GM12878 (cell line): ENCODE results near the gene POLG. TPM values are rescaled to one million over a fixed set of nuclear protein-coding genes. Genes with fewer than 3 reads are reported as not detected.

Experiments used
- ATAC-seq: fragments of 200-7000 bp; cut with Tn5 transposase; 3 replicates; pipeline ENCODE4 v1.9.1; 2020; ENCODE audit warnings: mild to moderate bottlenecking, moderate library complexity
- BruUV-seq: library from RNA; stranded (reverse); fragments of 400-500 nt; replicated peaks from 2 replicates; lab custom pipeline; 2021; lab: Mats Ljungman, UMichigan
- CTCF ChIA-PET: fragments of 300-600 bp; sonication (Branson Sonifier 250); formaldehyde crosslinking; extraction: SDS; loops from one replicate; lab custom pipeline; 2021; ENCODE audit warnings: inconsistent platforms; lab: Yijun Ruan, JAX
- POLR2A ChIA-PET: fragments of 350-600 bp; formaldehyde crosslinking; extraction: SDS; loops from one replicate; lab custom pipeline; 2021; ENCODE audit warnings: inconsistent platforms; lab: Charles Lee
- RAD21 ChIA-PET: fragments of 300-600 bp; sonication (Branson Sonifier 250); formaldehyde crosslinking; loops from one replicate; lab custom pipeline; 2023; ENCODE audit warnings: antibody characterized with exemption; ENCODE audit not compliant: unreplicated experiment; lab: Charles Lee
- SMC1A ChIA-PET: fragments of 300-600 bp; sonication (Branson Sonifier 250); formaldehyde crosslinking; loops from one replicate; lab custom pipeline; 2023; ENCODE audit not compliant: unreplicated experiment, uncharacterized antibody; lab: Charles Lee
- DNase-seq: peaks from one replicate; pipeline ENCODE4 v3.0.0-alpha.2; 2011; ENCODE audit warnings: low read depth, low spot score
- FAIRE-seq: peaks from 3 replicates; lab custom pipeline; 2011; peaks lifted over from hg19 to GRCh38; lab: Jason Lieb, UNC
- H2AFZ ChIP-seq: 2 replicates; pipeline ENCODE4 v1.6.0; 2011; ENCODE audit warnings: low read depth, low read length, control low read depth; ENCODE audit not compliant: control insufficient read depth
- H3K27ac ChIP-seq: 2 replicates; pipeline ENCODE4 v1.5.1; 2011; ENCODE audit warnings: control low read depth; ENCODE audit not compliant: control insufficient read depth, insufficient read depth
- H3K27me3 ChIP-seq, 2 experiments: replicated peaks in 1 of 2; 2 replicates each; pipeline versions ENCODE4 v1.6.0 to v1.6.1; 2011; ENCODE audit warnings: low read length in 1 of 2; ENCODE audit not compliant: control insufficient read depth in 2 of 2, insufficient read depth in 2 of 2
- H3K36me3 ChIP-seq, 2 experiments: 2 replicates each; pipeline ENCODE4 v1.5.1; 2011; ENCODE audit warnings: low read length in 1 of 2; ENCODE audit not compliant: control insufficient read depth in 2 of 2, insufficient read depth in 2 of 2
- H3K4me1 ChIP-seq: 2 replicates; pipeline ENCODE4 v1.6.1; 2011; ENCODE audit warnings: mild to moderate bottlenecking, low read length, moderate library complexity, mixed read lengths; ENCODE audit not compliant: control insufficient read depth, insufficient read depth
- H3K4me2 ChIP-seq: 2 replicates; pipeline ENCODE4 v1.6.0; 2011; ENCODE audit warnings: control low read depth; ENCODE audit not compliant: control insufficient read depth, insufficient read depth
- H3K4me3 ChIP-seq: fragments of 200-600 bp; sonication (generic); 2 replicates; pipeline ENCODE4 v1.5.1; 2016
- H3K79me2 ChIP-seq: 2 replicates; pipeline ENCODE4 v1.6.0; 2011; ENCODE audit warnings: low read length; ENCODE audit not compliant: control insufficient read depth, insufficient read depth
- H3K9ac ChIP-seq: 2 replicates; pipeline ENCODE4 v1.8.0; 2011; ENCODE audit warnings: low read length, control low read depth, mixed read lengths; ENCODE audit not compliant: control insufficient read depth, insufficient read depth
- H3K9me3 ChIP-seq: replicated peaks from 3 replicates; pipeline ENCODE4 v1.5.1; 2011; ENCODE audit warnings: mild to moderate bottlenecking, low read length; ENCODE audit not compliant: control insufficient read depth, insufficient read depth
- H4K20me1 ChIP-seq: 2 replicates; pipeline ENCODE4 v1.6.0; 2011; ENCODE audit not compliant: control insufficient read depth, insufficient read depth
- BCL11A ChIP-seq: IDR thresholded peaks from 2 replicates; pipeline ENCODE4 v1.6.1; 2011; ENCODE audit warnings: low read depth, low read length
- CEBPZ ChIP-seq: fragments of 150-350 bp; IDR thresholded peaks from 2 replicates; pipeline ENCODE4 v1.6.1; 2016; ENCODE audit warnings: low read depth, low read length
- E2F8 ChIP-seq: fragments of 450-650 bp; IDR thresholded peaks from 2 replicates; pipeline ENCODE4 v1.6.1; 2018; ENCODE audit warnings: mild to moderate bottlenecking, low read depth, moderate library complexity; ENCODE audit not compliant: partially characterized antibody
- HCFC1 ChIP-seq: fragments of 150-350 bp; IDR thresholded peaks from 2 replicates; pipeline ENCODE4 v1.6.1; 2014; ENCODE audit warnings: low read length
- MYC ChIP-seq: IDR thresholded peaks from 2 replicates; pipeline ENCODE4 v1.6.1; 2011; ENCODE audit warnings: mild to moderate bottlenecking, low read length, moderate library complexity, inconsistent platforms; ENCODE audit not compliant: insufficient read depth, insufficient replicate concordance, insufficient read length, severe bottlenecking
- PAX8 ChIP-seq: fragments of 450-650 bp; IDR thresholded peaks from 2 replicates; pipeline ENCODE4 v1.6.1; 2017; ENCODE audit warnings: mild to moderate bottlenecking, moderate library complexity
- RCOR1 ChIP-seq: conservative IDR thresholded peaks from 2 replicates; pipeline ENCODE4 v1.6.1; 2012; ENCODE audit warnings: low read depth, low read length, improper control_type of control experiment
- USF1 ChIP-seq: IDR thresholded peaks from 2 replicates; pipeline ENCODE4 v1.6.1; 2011; ENCODE audit warnings: borderline replicate concordance, low read depth, mild to moderate bottlenecking, moderate library complexity, mixed read lengths, low read length; ENCODE audit not compliant: insufficient read depth; ENCODE audit errors: extremely low read length
- WRNIP1 ChIP-seq: IDR thresholded peaks from 2 replicates; pipeline ENCODE4 v1.6.1; 2011; ENCODE audit warnings: low read depth, low read length, improper control_type of control experiment, borderline replicate concordance
- ZNF274 ChIP-seq: IDR thresholded peaks from one replicate; pipeline ENCODE4 v1.8.0; 2011; ENCODE audit not compliant: insufficient read length, insufficient read depth
- WGBS: methylation state at CpG from one replicate; pipeline ENCODE4 v1.1.6; 2016; ENCODE audit warnings: low lambda C conversion rate; ENCODE audit not compliant: insufficient replicate concordance, insufficient coverage; ENCODE audit errors: missing lambda C conversion rate; 5-methylcytosine and 5-hydroxymethylcytosine counted together
- in situ Hi-C: fragments of 300-500 bp; cut with MboI; formaldehyde crosslinking; loops from 9 replicates; pipeline ENCODE4 v1.14.3; 2018; ENCODE audit warnings: mixed read lengths
- intact Hi-C: fragments of 100-400 bp; cut with micrococcal nuclease; formaldehyde crosslinking; loops from one replicate; pipeline ENCODE4 v1.14.2; 2022; ENCODE audit not compliant: unreplicated experiment
- polyA plus RNA-seq, 11 experiments: library from polyadenylated mRNA; depleted of rRNA in 4 of 11; unstranded in 6 of 11; stranded (reverse) in 5 of 11; fragments of >200 nt; fragmentation: Nextera tagmentation in 4 of 11; fragmentation: Illumina TruSeq in 1 of 11; extraction: Ambion mirVana in 4 of 11; extraction: Trizol in 1 of 11; gene quantifications; 1 replicate in 1 of 11; 2 replicates in 10 of 11; pipeline versions ENCODE4 v1.2.1 to v1.2.3, GENCODE V29; 2011 to 2016; ENCODE audit warnings: inconsistent platforms in 2 of 11, missing spikeins in 2 of 11, low read depth in 1 of 11
- total RNA-seq, 4 experiments: library from RNA; depleted of rRNA in 3 of 4; stranded (reverse); fragments of >200 nt in 3 of 4; fragmentation: Illumina TruSeq in 1 of 4; extraction: Trizol in 1 of 4; gene quantifications; 2 replicates each; pipeline versions ENCODE4 v1.2.1 to v1.2.3, GENCODE V29; 2013 to 2021

Gene POLG
- total and polyA plus RNA-seq, 10 of the 15 experiments (the other 5 are each of a cell fraction or from before 2014, with no cell fraction given): 14.8 to 71.1 (median 33.0) TPM

- no peak for TF ChIP-seq E2F8
- TF ChIP-seq HCFC1: no peak
- TF ChIP-seq ZNF274: no peak
- TF ChIP-seq BCL11A: no peak
- no peak for TF ChIP-seq CEBPZ
- TF ChIP-seq, all 136 proteins: peak for 0
Measured at GRCh38 chr15:89307046-89307587, 27.5 kb downstream of the POLG start (continued).

GRCh38 chr15:89305395-89305794, 29.2 kb downstream of the POLG start:
- H3K79me2 ChIP-seq: no peaks in the 10 kb centered on the region
- no peak overlapping the region for H3K9ac ChIP-seq
- H2AFZ ChIP-seq: no peak overlapping the region
- intact Hi-C loops (loop anchor here (10.0 kb wide), 1 partner anchor 101 kb away; no protein-coding TSS in a partner anchor), in situ Hi-C loops (no loop called here)
- H3K9me3 ChIP-seq: no peaks in the 10 kb centered on the region
- WGBS: 98% methylated on average over 3 of the region's 3 CpGs
- no peak overlapping the region for H3K4me2 ChIP-seq
- no peak for TF ChIP-seq BCL11A
- no peak for TF ChIP-seq WRNIP1
- no peak for TF ChIP-seq PAX8
- TF ChIP-seq MYC: no peak
- no peak for TF ChIP-seq USF1
- no peak for TF ChIP-seq RCOR1
- no peak for TF ChIP-seq HCFC1
- no peak overlapping the region for H3K4me3 ChIP-seq
- no peaks in the 10 kb centered on the region for H3K27me3 ChIP-seq
- BruUV-seq: no TSS peak
- no peak for ATAC-seq
- no peak for DNase-seq
- SMC1A ChIA-PET: interaction anchor here (0.6 kb wide), 1 partner anchor 84 kb away, joined by 3 read pairs; the partner anchor contains the start of gene RLBP1
- H3K4me1 ChIP-seq: no peaks in the 10 kb centered on the region
- peaks cover 6 to 31% of the 10 kb centered on the region in 2 experiments for H3K36me3 ChIP-seq
- RAD21 ChIA-PET: no interaction called here
- CTCF ChIA-PET: interaction anchor here (0.6 to 1.1 kb wide), 4 partner anchors 26 to 402 kb away, joined by 3 to 5 read pairs (median 3); no protein-coding TSS in a partner anchor
- no peaks in the 10 kb centered on the region for H4K20me1 ChIP-seq
- no peak for FAIRE-seq
- POLR2A ChIA-PET: no interaction called here
- no peak overlapping the region for H3K27ac ChIP-seq
